Breast epithelium (tissue), 4 donors: ENCODE measurements around the gene STK17A. TPM values are rescaled to one million over a fixed set of nuclear protein-coding genes. Genes with fewer than 3 reads are reported as not detected.

Experiments
- DNase-seq, 2 donors: peaks; one replicate each; pipeline ENCODE4 v3.0.0-alpha.2; 2019; ENCODE audit warnings: low spot score in 2 of 2
- H3K27ac ChIP-seq, 2 donors: fragments of 200-600 bp; sonication (generic) in 1 of 2; one replicate each; pipeline ENCODE4 v1.5.1; 2016 to 2019; ENCODE audit warnings: mild to moderate bottlenecking in 1 of 2
- H3K27me3 ChIP-seq, 2 donors: fragments of 200-600 bp; sonication (generic) in 1 of 2; one replicate each; pipeline versions ENCODE4 v1.5.1 to v1.6.0; 2017 to 2019; ENCODE audit warnings: control low read depth in 1 of 2, mild to moderate bottlenecking in 1 of 2
- H3K36me3 ChIP-seq: fragments of 200-600 bp; one replicate; pipeline ENCODE4 v1.5.1; 2019
- H3K4me1 ChIP-seq, 2 donors: fragments of 200-600 bp; sonication (generic); one replicate each; pipeline ENCODE4 v1.5.1; 2016 to 2019; ENCODE audit warnings: control low read depth in 1 of 2
- H3K4me3 ChIP-seq, 3 donors: fragments of 200-600 bp; sonication (generic); 1 replicate in 2 of 3; 2 replicates in 1 of 3; pipeline ENCODE4 v1.5.1; 2016 to 2019; ENCODE audit warnings: mild to moderate bottlenecking in 3 of 3, moderate library complexity in 2 of 3
- H3K9me3 ChIP-seq, 2 donors: fragments of 200-600 bp; sonication (generic) in 1 of 2; one replicate each; pipeline ENCODE4 v1.5.1; 2016 to 2019; ENCODE audit warnings: control low read depth in 1 of 2
- CTCF ChIP-seq, 3 donors: fragments of 450-650 bp; IDR thresholded peaks; one replicate each; pipeline ENCODE4 v1.5.1; 2016 to 2017; ENCODE audit warnings: antibody characterized with exemption in 3 of 3, mild to moderate bottlenecking in 3 of 3, moderate library complexity in 3 of 3
- POLR2A ChIP-seq: fragments of 450-650 bp; IDR thresholded peaks from one replicate; pipeline ENCODE4 v1.6.1; 2016; ENCODE audit warnings: antibody characterized with exemption, mild to moderate bottlenecking, moderate library complexity
- POLR2AphosphoS5 ChIP-seq, 3 donors: sonication (generic); formaldehyde crosslinking; IDR thresholded peaks; one replicate each; pipeline ENCODE4 v1.6.1; 2017; ENCODE audit warnings: antibody characterized with exemption in 3 of 3
- intact Hi-C: fragments of 100-400 bp; cut with DNase I; formaldehyde crosslinking; loops from one replicate; pipeline ENCODE4 v1.15.1; 2023; ENCODE audit warnings: low total_unique reads
- total RNA-seq, 3 donors: library from RNA; depleted of rRNA; stranded (reverse); fragments of >200 nt; gene quantifications; one replicate each; pipeline ENCODE4 v1.1.0, GENCODE V29; 2016

The STK17A gene
- total RNA-seq, 3 donors from 2014 or later, result 13.3 to 24.3 (median 24.1) TPM

- intact Hi-C loops, result no loop called here
- Histone ChIP-seq H3K9me3 (no peaks in the 10 kb centered on the region), H3K27me3 (no peaks in the 10 kb centered on the region), H3K36me3 (no peaks in the 10 kb centered on the region), H3K4me3 (peak overlapping the region in 1 of 3 donors; percentile 1), H3K4me1 (peaks cover 3 to 10% of the 10 kb centered on the region in 2 donors), H3K27ac (peak overlapping the region; percentile 90 to 92)
- no peak for DNase-seq
- no peak for TF ChIP-seq POLR2A
- TF ChIP-seq POLR2AphosphoS5 (IDR thresholded peaks at IDR 0.05), result no peak
- no peak for TF ChIP-seq CTCF (IDR thresholded peaks at IDR 0.05)
Observed at GRCh38 chr7:43647339-43647672, 64.4 kb downstream of the STK17A start.

GRCh38 chr7:43647673-43648472 lies 65.0 kb downstream of the STK17A start:
- TF ChIP-seq POLR2AphosphoS5 (IDR thresholded peaks at IDR 0.05) (peak; percentile 17 to 69 (median 45)), CTCF (IDR thresholded peaks at IDR 0.05) (no peak)
- Histone ChIP-seq H3K36me3 (no peaks in the 10 kb centered on the region), H3K27ac (peak overlapping the region; percentile 90 to 92), H3K4me1 (peaks cover 3 to 10% of the 10 kb centered on the region in 2 donors), H3K4me3 (peak overlapping the region; percentile 1 to 37 (median 2)), H3K9me3 (no peaks in the 10 kb centered on the region), H3K27me3 (no peaks in the 10 kb centered on the region)
- intact Hi-C loops, result no loop called here
- peak in 1 of 2 donors; percentile 71 for DNase-seq

GRCh38 chr7:43648473-43649406 lies 65.8 kb downstream of the STK17A start:
- peak in 1 of 2 donors; percentile 52 for DNase-seq
- peak overlapping the region; percentile 90 to 92 for H3K27ac ChIP-seq
- H3K4me3 ChIP-seq, result peak overlapping the region in 1 of 3 donors; percentile 2
- peaks cover 3 to 10% of the 10 kb centered on the region in 2 donors for H3K4me1 ChIP-seq
- intact Hi-C loops, result no loop called here
- TF ChIP-seq POLR2AphosphoS5 (IDR thresholded peaks at IDR 0.05), result no peak
- no peak for TF ChIP-seq POLR2A
- no peak for TF ChIP-seq CTCF (IDR thresholded peaks at IDR 0.05)
- no peaks in the 10 kb centered on the region for H3K9me3 ChIP-seq
- no peaks in the 10 kb centered on the region for H3K27me3 ChIP-seq
- no peaks in the 10 kb centered on the region for H3K36me3 ChIP-seq

DNA sequence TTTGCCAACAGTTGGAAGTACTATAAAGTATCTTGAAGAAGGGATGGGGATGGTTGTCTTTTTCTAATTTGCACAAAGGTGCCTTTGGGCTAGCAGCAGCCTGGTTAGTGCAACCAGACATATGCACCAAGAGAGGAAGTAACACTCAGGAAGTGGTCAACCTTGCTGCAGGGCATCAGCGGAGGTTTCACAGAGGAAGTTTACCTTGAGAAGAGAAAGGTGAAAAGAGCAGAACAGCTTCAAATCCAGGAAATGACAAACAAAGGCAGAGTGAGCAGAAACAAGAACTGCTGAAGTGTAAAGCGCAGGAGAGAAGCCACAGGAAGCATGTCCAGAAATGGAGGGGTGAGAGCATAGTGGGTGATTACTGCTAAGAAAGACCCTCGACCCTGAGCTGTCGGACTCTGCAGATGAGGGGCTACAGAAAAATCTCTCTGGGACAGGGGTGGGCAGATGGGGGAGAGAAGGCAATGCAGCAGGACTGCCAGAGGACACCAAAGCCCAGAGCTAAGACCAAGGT lies 66.9 kb downstream of the STK17A start:
- no peak overlapping the region for H3K4me3 ChIP-seq
- no peak for TF ChIP-seq CTCF (IDR thresholded peaks at IDR 0.05)
- no peak for DNase-seq
- no peaks in the 10 kb centered on the region for H3K36me3 ChIP-seq
- intact Hi-C loops, result loop anchor here (2.0 kb wide), 1 partner anchor 29 kb away; no protein-coding TSS in a partner anchor
- H3K27me3 ChIP-seq, result no peaks in the 10 kb centered on the region
- no peaks in the 10 kb centered on the region for H3K9me3 ChIP-seq
- peak overlapping the region; percentile 60 to 90 for H3K27ac ChIP-seq
- H3K4me1 ChIP-seq, result peaks cover 3 to 10% of the 10 kb centered on the region in 2 donors
